PC-3 (cell line): ENCODE data around the gene PPFIBP1. TPM values are rescaled to one million over a fixed set of nuclear protein-coding genes. Genes with fewer than 3 reads are reported as not detected.

Source experiments
- ATAC-seq: fragments of 200-7000 bp; cut with Tn5 transposase; 2 replicates; pipeline ENCODE4 v1.9.1; 2020; ENCODE audit warnings: mild to moderate bottlenecking, moderate library complexity
- BruUV-seq: library from RNA; stranded (reverse); fragments of 400-500 nt; replicated peaks from 2 replicates; lab custom pipeline; 2021; lab: Mats Ljungman, UMichigan
- CTCF ChIA-PET: fragments of 300-600 bp; sonication (Branson Sonifier 250); formaldehyde crosslinking; loops from one replicate; lab custom pipeline; 2022; ENCODE audit warnings: antibody characterized with exemption; lab: Charles Lee
- POLR2A ChIA-PET: fragments of 300-600 bp; sonication (Branson Sonifier 250); formaldehyde crosslinking; loops from one replicate; lab custom pipeline; 2022; ENCODE audit warnings: antibody characterized with exemption; ENCODE audit not compliant: unreplicated experiment; lab: Charles Lee
- DNase-seq: peaks from one replicate; pipeline ENCODE4 v3.0.0-alpha.2; 2015
- H2AFZ ChIP-seq: fragments of 300-600 bp; sonication (generic); 2 replicates; pipeline ENCODE4 v1.6.0; 2016; ENCODE audit warnings: antibody characterized with exemption, low read length
- H3F3A ChIP-seq: fragments of 300-600 bp; sonication (generic); one replicate; pipeline ENCODE4 v1.6.0; 2017; ENCODE audit warnings: antibody characterized with exemption, low read length, control low read depth, mild to moderate bottlenecking; ENCODE audit not compliant: unreplicated experiment
- H3K27ac ChIP-seq: fragments of 300-600 bp; sonication (generic); 2 replicates; pipeline ENCODE4 v1.5.1; 2016; ENCODE audit warnings: mild to moderate bottlenecking, low read length
- H3K27me3 ChIP-seq: fragments of 300-600 bp; sonication (generic); 2 replicates; pipeline ENCODE4 v1.6.1; 2016; ENCODE audit warnings: low read length, mixed read lengths
- H3K36me3 ChIP-seq: fragments of 300-600 bp; sonication (generic); 2 replicates; pipeline ENCODE4 v1.6.1; 2016; ENCODE audit warnings: low read depth, mixed run types, low read length, mixed read lengths
- H3K4me1 ChIP-seq: fragments of 300-600 bp; sonication (generic); 2 replicates; pipeline ENCODE4 v1.5.1; 2016; ENCODE audit warnings: low read length; ENCODE audit not compliant: insufficient read depth
- H3K4me2 ChIP-seq: fragments of 300-600 bp; sonication (generic); 2 replicates; pipeline ENCODE4 v1.6.0; 2016; ENCODE audit warnings: low read length
- H3K4me3 ChIP-seq: fragments of 300-600 bp; sonication (generic); 2 replicates; pipeline ENCODE4 v1.5.1; 2016; ENCODE audit warnings: mild to moderate bottlenecking, low read length, mixed read lengths
- H3K79me2 ChIP-seq: fragments of 300-600 bp; sonication (generic); 2 replicates; pipeline ENCODE4 v1.6.1; 2017; ENCODE audit warnings: low read length, mixed read lengths
- H3K9ac ChIP-seq: fragments of 300-600 bp; sonication (generic); 2 replicates; pipeline ENCODE4 v1.6.0; 2016; ENCODE audit warnings: mild to moderate bottlenecking, low read length
- H3K9me2 ChIP-seq: fragments of 300-600 bp; sonication (generic); replicated peaks from 2 replicates; pipeline ENCODE4 v1.6.1; 2016; ENCODE audit warnings: mixed run types, low read length, mixed read lengths
- H3K9me3 ChIP-seq: fragments of 300-600 bp; sonication (generic); 2 replicates; pipeline ENCODE4 v1.6.1; 2016; ENCODE audit warnings: low read length, mixed read lengths
- H4K20me1 ChIP-seq: fragments of 300-600 bp; sonication (generic); 2 replicates; pipeline ENCODE4 v1.6.1; 2016; ENCODE audit warnings: low read length, mixed read lengths
- EZH2 ChIP-seq: fragments of 300-600 bp; sonication (generic); IDR thresholded peaks from one replicate; pipeline ENCODE4 v1.6.1; 2017; ENCODE audit warnings: antibody characterized with exemption, mild to moderate bottlenecking, low read length; ENCODE audit not compliant: unreplicated experiment
- EZH2phosphoT487 ChIP-seq: fragments of 300-600 bp; sonication (generic); IDR thresholded peaks from 2 replicates; pipeline ENCODE4 v1.6.1; 2018; ENCODE audit warnings: mild to moderate bottlenecking, antibody characterized with exemption, low read length, borderline replicate concordance
- intact Hi-C: fragments of 100-400 bp; cut with micrococcal nuclease; formaldehyde crosslinking; loops from 2 replicates; pipeline ENCODE4 v1.9.0; 2023
- total RNA-seq: library from RNA; depleted of rRNA; stranded (reverse); fragments of >200 nt; gene quantifications from 2 replicates; pipeline ENCODE4 v1.2.3, GENCODE V29; 2014
- TF ChIP-seq, protein P1 (sequence below): fragments of 300-600 bp; sonication (generic); conservative IDR thresholded peaks from 2 replicates; pipeline ENCODE4 v1.5.1; 2017; ENCODE audit warnings: antibody characterized with exemption, low read depth, mild to moderate bottlenecking, low read length

Gene PPFIBP1
- total RNA-seq, 1 experiment from 2014 or later, result 56.9 TPM

DNA sequence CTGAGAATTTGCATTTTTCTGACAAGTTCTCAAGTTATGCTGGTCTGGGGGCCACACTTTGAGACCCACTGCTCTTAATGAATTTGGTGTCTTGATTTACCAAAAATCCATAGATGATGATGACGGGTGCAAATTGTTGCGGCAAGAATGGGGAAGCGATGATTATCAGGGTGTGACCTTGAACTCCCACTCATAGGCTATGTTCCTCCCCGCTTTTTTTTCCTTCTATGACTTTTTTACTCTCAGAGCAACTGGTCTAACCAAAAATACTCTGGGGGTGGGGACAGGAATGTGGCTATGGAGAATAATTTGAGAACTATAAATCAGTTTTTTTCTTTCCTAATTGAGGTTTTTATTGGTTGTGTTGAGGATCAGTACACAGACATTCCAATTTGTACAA lies 83.6 kb downstream of the PPFIBP1 start:
- H2AFZ ChIP-seq, result no peak overlapping the region
- H3F3A ChIP-seq, result no peaks in the 10 kb centered on the region
- BruUV-seq, result no TSS peak
- H3K27ac ChIP-seq, result no peak overlapping the region
- 0 out of 2 replicates have a peak, but pooled peaks cover 5% of the 10 kb centered on the region for H3K36me3 ChIP-seq
- peaks cover 16% of the 10 kb centered on the region for H3K79me2 ChIP-seq
- H3K4me2 ChIP-seq, result no peak overlapping the region
- POLR2A ChIA-PET, result no interaction called here
- no peak for ATAC-seq
- H4K20me1 ChIP-seq, result no peaks in the 10 kb centered on the region
- no peaks in the 10 kb centered on the region for H3K27me3 ChIP-seq
- H3K4me3 ChIP-seq, result no peak overlapping the region
- H3K9me2 ChIP-seq, result no peaks in the 10 kb centered on the region
- TF ChIP-seq EZH2phosphoT487, result no peak
- TF ChIP-seq, protein P1, sequence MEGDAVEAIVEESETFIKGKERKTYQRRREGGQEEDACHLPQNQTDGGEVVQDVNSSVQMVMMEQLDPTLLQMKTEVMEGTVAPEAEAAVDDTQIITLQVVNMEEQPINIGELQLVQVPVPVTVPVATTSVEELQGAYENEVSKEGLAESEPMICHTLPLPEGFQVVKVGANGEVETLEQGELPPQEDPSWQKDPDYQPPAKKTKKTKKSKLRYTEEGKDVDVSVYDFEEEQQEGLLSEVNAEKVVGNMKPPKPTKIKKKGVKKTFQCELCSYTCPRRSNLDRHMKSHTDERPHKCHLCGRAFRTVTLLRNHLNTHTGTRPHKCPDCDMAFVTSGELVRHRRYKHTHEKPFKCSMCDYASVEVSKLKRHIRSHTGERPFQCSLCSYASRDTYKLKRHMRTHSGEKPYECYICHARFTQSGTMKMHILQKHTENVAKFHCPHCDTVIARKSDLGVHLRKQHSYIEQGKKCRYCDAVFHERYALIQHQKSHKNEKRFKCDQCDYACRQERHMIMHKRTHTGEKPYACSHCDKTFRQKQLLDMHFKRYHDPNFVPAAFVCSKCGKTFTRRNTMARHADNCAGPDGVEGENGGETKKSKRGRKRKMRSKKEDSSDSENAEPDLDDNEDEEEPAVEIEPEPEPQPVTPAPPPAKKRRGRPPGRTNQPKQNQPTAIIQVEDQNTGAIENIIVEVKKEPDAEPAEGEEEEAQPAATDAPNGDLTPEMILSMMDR, result no peak
- TF ChIP-seq EZH2, result no peak
- H3K9me3 ChIP-seq, result no peaks in the 10 kb centered on the region
- intact Hi-C loops, result no loop called here
- CTCF ChIA-PET, result no interaction called here
- H3K9ac ChIP-seq, result no peak overlapping the region
- DNase-seq, result no peak
- peaks cover 27% of the 10 kb centered on the region for H3K4me1 ChIP-seq

DNA sequence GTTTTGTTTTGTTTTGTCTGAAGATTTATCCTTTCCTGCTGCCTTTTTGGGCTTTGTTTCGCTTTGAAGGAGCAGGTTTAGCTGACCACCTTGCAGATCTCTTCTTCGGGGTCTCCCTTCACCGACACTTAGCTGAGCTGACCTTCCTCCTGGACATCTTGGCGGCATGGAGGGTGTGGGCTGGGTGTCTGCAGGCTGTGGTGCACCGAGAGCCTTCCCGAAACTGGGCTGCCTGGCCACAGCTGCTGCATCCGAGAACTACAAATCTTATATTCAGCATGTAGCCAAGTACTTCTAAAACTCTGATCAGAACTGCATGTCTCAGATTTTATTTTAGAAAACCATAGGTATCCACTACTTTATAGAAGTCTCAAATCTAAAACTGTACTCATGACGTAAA lies 84.9 kb downstream of the PPFIBP1 start:
- H3K4me2 ChIP-seq, result no peak overlapping the region

DNA sequence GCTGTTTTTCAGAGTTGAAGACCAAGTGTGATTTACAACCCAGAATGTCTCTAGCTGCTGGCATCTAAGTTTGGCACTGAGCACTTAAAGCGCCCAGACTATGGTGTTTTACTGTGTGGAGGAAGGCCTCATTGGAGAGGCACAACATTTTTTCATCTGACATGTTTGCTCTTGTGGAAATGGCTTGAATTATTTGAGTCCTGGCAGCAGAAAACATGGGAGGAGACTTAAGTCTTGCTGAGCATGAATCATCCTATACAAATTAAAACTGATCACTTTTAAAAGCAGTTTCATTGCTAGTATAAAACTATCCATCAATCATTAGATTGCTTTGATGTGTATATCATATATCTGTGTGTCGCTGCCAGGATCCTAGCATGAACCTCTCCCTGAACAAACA lies 86.4 kb downstream of the PPFIBP1 start:
- POLR2A ChIA-PET, result no interaction called here
- intact Hi-C loops, result loop anchor here (1.0 kb wide), 2 partner anchors 9 to 42 kb away; no protein-coding TSS in a partner anchor
- Histone ChIP-seq H3K27me3 (no peaks in the 10 kb centered on the region), H3K4me2 (peak overlapping the region; percentile 65), H3K79me2 (peaks cover 18% of the 10 kb centered on the region), H4K20me1 (no peaks in the 10 kb centered on the region), H3K9ac (no peak overlapping the region), H3K27ac (peak overlapping the region; percentile 49), H3K36me3 (no peaks in the 10 kb centered on the region), H3K4me3 (no peak overlapping the region), H3K4me1 (peaks cover 36% of the 10 kb centered on the region), H3K9me2 (no peaks in the 10 kb centered on the region), H3K9me3 (no peaks in the 10 kb centered on the region), H2AFZ (no peak overlapping the region), H3F3A (peaks cover 7% of the 10 kb centered on the region)
- BruUV-seq, result no TSS peak
- DNase-seq (peak; percentile 88), ATAC-seq (peak; percentile 81)
- CTCF ChIA-PET, result interaction anchor here (0.7 kb wide), 2 partner anchors 12 to 79 kb away, joined by 3 read pairs; no protein-coding TSS in a partner anchor
- TF ChIP-seq, protein P1, result no peak
- TF ChIP-seq EZH2phosphoT487 (no peak), EZH2 (no peak)

More for the DNA sequence above, 84.9 kb downstream of the PPFIBP1 start:
- DNase-seq, result no peak
- Histone ChIP-seq H3K9me3 (no peaks in the 10 kb centered on the region), H3K4me1 (peaks cover 25% of the 10 kb centered on the region), H3K9me2 (no peaks in the 10 kb centered on the region), H3K27me3 (no peaks in the 10 kb centered on the region), H3K36me3 (0 out of 2 replicates have a peak, but pooled peaks cover 5% of the 10 kb centered on the region), H3K9ac (no peak overlapping the region), H4K20me1 (no peaks in the 10 kb centered on the region), H3K27ac (no peak overlapping the region), H3F3A (no peaks in the 10 kb centered on the region), H2AFZ (no peak overlapping the region), H3K4me3 (no peak overlapping the region), H3K79me2 (peaks cover 18% of the 10 kb centered on the region)
- ChIA-PET CTCF (no interaction called here), POLR2A (no interaction called here)
- TF ChIP-seq EZH2phosphoT487, result no peak
- no peak for TF ChIP-seq EZH2
- TF ChIP-seq, protein P1, result no peak
- intact Hi-C loops, result no loop called here
- ATAC-seq, result no peak
- no TSS peak for BruUV-seq
